GM21737 (cell line): ENCODE measurements around the gene UST.
"Not testable (repeated sequence)": the region's sequence is repeated elsewhere in the genome, so short reads cannot be mapped to it uniquely, and the experiment has no call there.

Experiments used
- ATAC-seq: cut with Tn5 transposase; IDR thresholded peaks from one replicate; pipeline ENCODE4 v1.9.1; 2021; ENCODE audit warnings: mild to moderate bottlenecking, moderate library complexity; ENCODE audit not compliant: unreplicated experiment

The UST gene

GRCh38 chr6:149103950-149104349, 357.1 kb downstream of the UST start:
- ATAC-seq: not testable (repeated sequence)

DNA sequence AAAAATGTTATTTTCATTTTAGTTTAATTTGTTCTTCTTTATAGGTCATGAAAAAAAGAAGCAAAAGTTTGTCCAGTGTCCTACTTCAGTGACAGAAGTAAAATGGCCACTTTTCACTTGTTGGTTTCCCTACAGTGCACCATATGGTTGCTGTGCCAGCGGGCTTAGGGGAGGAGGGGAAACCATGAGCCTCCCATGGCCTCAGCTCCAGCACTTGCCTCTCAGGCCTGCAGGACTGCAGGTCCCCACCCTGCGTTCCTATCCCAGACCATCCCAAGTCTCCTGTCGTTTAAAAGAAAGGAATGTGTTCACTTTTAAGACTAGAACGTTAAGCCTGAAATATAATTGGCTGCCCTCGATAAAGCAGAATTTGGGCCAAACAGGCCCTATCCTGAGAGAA, 360.7 kb downstream of the UST start:
- no peak for ATAC-seq

- ATAC-seq: no peak
These were observed 361.4 kb downstream of the UST start for GRCh38 chr6:149108038-149108748.

DNA sequence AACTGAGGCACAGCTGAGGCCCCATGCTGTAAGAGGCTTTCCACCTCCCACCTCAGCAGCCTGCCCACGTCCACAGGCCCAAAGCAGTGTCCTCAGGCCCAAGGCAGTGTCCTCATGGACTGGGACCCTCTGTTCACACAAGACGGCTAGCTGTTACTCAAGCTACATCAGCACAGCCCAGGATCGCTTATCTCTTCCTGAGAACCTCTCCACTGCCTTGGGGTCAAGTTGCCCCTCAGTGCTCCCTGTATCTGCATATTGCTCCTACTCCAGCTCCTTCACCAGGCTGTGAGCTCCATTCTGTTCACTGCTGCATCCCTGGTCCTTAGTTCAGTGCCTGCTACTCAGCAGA, 361.9 kb downstream of the UST start:
- ATAC-seq: no peak

DNA sequence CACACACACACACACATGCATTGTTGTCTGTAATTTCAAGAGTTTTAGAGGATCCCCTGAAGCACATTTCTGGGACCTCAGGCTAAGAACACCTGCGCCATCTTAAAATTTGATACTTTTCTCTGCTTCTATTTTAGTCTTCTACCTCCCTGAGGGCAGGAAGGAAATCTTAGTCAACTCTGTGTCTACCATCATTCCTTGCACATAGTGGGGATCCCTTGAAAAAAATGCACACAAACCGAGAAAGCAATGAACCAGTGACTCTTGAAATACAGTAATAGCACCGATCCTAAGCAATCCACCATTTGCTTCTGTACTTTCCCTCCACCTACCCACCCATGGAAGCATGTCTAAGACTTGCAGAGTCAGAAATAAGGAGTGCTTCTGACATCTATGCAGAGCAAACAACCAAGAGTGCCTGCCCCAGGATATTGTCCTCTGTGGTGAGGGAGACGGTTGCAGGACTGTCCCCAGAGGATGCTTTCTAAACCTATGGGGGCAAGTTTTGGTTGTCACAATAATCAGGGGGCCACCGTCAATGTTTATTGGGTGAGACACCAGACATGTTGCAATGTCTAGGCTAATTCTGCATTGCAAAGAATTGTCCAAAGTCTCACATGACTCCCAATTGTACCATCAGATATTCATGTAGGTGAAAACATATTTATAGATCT, 362.7 kb downstream of the UST start:
- ATAC-seq: no peak

GRCh38 chr6:149111556-149112115, 364.8 kb downstream of the UST start:
- no peak for ATAC-seq

DNA sequence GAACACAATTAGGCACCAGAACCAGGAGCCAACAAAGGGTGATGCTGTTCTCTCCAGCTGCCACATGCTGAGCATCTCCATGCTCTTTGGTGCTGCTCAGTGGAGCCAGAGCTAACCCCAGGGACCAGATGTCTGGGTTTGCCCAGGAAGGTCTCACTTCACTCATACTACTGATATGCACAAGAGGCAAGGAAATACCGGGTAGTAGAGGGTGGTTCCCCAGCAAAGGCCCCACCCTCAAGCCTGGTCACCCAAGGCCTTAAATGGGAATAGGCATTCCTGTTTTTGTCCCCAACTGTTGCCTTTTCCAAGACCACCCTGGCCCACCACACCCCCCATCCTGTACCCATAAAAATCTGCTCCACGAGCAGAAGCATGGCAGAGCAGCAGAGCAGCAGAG, 366.1 kb downstream of the UST start:
- ATAC-seq: no peak

- ATAC-seq: no peak
These were observed 367.3 kb downstream of the UST start for GRCh38 chr6:149114167-149114566.

DNA sequence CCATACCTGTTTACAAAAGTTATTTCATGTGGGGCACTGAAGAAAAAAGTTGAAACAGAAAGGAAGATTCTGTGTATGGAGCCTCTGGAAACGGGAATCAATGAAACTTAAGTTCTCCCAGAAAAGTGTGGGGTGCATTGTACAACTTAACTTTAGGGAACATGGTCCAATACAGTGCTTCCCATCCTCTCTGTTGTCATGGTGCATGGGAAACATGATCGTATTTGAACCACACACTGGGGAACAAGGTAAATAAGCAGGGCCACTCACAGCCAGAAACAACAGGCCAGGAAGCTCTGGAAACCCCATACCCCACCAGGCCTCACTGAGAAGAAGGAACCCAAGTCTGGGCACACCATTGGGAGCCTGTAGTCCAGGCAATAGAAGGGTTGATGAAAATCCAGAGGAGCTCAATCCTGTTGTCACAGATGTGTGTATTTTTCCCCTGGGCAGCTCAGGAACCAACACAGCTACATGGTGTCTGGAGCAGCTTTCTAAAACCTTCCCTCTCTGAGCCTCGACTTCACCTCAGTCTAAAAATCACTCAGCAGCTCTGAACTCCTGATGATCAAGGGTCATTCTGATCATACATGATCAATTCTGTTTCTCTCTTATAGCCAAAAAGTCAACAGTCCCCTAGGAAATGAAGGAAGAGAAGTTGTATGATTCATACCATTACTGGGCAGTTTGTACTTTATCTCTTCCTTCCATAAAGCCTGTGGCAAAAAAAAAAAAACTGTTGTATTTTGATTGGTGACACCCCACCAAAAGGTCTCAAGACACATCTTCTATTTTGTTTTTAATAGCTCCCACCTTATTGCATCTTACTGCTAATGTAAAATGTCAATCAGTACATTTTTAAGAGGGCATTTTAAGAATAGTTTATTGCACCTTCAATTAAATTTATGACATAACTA, 372.2 kb downstream of the UST start:
- no peak for ATAC-seq

DNA sequence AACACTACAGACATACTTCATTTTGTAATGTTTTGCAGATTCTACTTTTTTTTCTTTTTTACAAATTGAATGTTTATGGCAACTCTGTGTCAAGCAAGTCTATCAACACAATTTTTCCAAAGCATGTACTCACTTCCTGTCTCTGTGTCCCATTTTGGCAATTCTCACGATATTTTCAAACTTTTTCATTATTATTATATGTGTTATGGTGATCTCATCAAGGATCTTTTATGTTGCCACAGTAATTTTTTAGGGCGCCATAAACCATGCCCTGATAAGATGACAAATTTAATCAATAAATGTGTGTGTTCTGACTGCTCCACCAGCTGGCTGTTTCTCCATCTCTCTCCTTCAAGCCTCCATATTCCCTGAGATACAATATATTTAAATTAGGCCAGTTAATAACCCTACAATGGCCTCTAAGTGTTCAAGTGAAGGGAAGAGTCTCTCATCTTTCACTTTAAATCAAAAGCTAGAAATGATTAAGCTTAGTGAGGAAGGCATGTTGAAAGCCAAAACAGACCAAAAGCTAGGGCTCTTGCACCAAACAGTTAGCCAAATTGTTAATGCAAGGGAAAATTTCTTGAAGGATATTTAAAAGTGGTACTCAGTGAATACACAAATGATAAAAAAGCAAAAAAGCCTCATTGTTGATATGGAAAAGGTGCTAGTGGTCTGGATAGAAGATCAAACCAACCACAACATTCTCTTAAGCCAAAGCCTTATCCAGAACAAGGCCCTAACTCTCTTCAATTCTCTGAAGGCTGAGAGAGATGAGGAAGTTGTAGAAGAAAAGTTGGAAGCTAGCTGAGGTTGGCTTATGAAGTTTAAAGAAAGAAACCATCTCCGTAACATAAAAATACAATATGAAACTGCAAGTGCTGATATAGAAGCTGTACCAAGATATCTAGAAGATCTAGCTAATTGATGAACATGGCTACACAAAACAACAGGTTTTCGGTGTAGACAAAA, 376.3 kb downstream of the UST start:
- ATAC-seq: no peak

- no peak for ATAC-seq
These were observed 378.5 kb downstream of the UST start for GRCh38 chr6:149125309-149125708.
